Neural progenitor cell (in vitro differentiated cells): ENCODE measurements around the gene TPMT. TPM values are rescaled to one million over a fixed set of nuclear protein-coding genes. Genes with fewer than 3 reads are reported as not detected.
A peak's percentile ranks its signal among the peaks of the same experiment; 100 is the strongest.

Experiments used
- DNase-seq: peaks from one replicate; pipeline ENCODE4 v3.0.0-alpha.2; 2016; ENCODE audit warnings: low spot score
- H2AFZ ChIP-seq: fragments of 200-600 bp; sonication (generic); replicated peaks from 2 replicates; pipeline ENCODE4 v1.6.1; 2016; ENCODE audit warnings: antibody characterized with exemption
- H3F3A ChIP-seq: fragments of 200-600 bp; sonication (generic); 2 replicates; pipeline ENCODE4 v1.6.1; 2016; ENCODE audit warnings: antibody characterized with exemption, low read depth
- H3K27ac ChIP-seq: fragments of 200-600 bp; sonication (generic); 2 replicates; pipeline ENCODE4 v1.5.1; 2016; ENCODE audit warnings: mild to moderate bottlenecking
- H3K27me3 ChIP-seq: fragments of 200-600 bp; sonication (generic); 2 replicates; pipeline ENCODE4 v1.6.1; 2016; ENCODE audit warnings: mild to moderate bottlenecking, moderate library complexity
- H3K36me3 ChIP-seq: fragments of 200-600 bp; sonication (generic); 2 replicates; pipeline ENCODE4 v1.5.1; 2016
- H3K4me1 ChIP-seq: fragments of 200-600 bp; sonication (generic); 2 replicates; pipeline ENCODE4 v1.6.1; 2016; ENCODE audit warnings: mixed run types
- H3K4me2 ChIP-seq: fragments of 200-600 bp; sonication (generic); 2 replicates; pipeline ENCODE4 v1.6.1; 2016
- H3K4me3 ChIP-seq: fragments of 200-600 bp; sonication (generic); 2 replicates; pipeline ENCODE4 v1.5.1; 2016
- H3K79me2 ChIP-seq: fragments of 200-600 bp; sonication (generic); 2 replicates; pipeline ENCODE4 v1.6.1; 2016; ENCODE audit warnings: low read depth
- H3K9ac ChIP-seq: fragments of 200-600 bp; sonication (generic); 2 replicates; pipeline ENCODE4 v1.6.1; 2016
- H3K9me3 ChIP-seq: fragments of 200-600 bp; sonication (generic); 2 replicates; pipeline ENCODE4 v1.5.1; 2016; ENCODE audit warnings: low read depth
- H4K20me1 ChIP-seq: fragments of 200-600 bp; sonication (generic); 2 replicates; pipeline ENCODE4 v1.6.1; 2016; ENCODE audit warnings: low read depth
- H3K27ac Mint-ChIP-seq: 3 replicates; pipeline ENCODE4 v1.8.0; 2021; ENCODE audit warnings: mixed read lengths
- H3K27me3 Mint-ChIP-seq: 2 replicates; pipeline ENCODE4 v1.8.0; 2022; ENCODE audit warnings: low read depth, mild to moderate bottlenecking, inconsistent platforms, moderate library complexity, mixed read lengths; ENCODE audit not compliant: insufficient read depth
- H3K36me3 Mint-ChIP-seq: 3 replicates; pipeline ENCODE4 v1.8.0; 2021; ENCODE audit warnings: mixed read lengths
- H3K4me1 Mint-ChIP-seq: 3 replicates; pipeline ENCODE4 v1.8.0; 2021; ENCODE audit warnings: mixed read lengths
- H3K4me3 Mint-ChIP-seq: 3 replicates; pipeline ENCODE4 v1.8.0; 2021; ENCODE audit warnings: mild to moderate bottlenecking, moderate library complexity, mixed read lengths
- H3K9me3 Mint-ChIP-seq: 3 replicates; pipeline ENCODE4 v1.8.0; 2020; ENCODE audit warnings: mixed read lengths
- EZH2 ChIP-seq: fragments of 200-600 bp; sonication (generic); IDR thresholded peaks from 2 replicates; pipeline ENCODE4 v1.6.1; 2017; ENCODE audit warnings: antibody characterized with exemption, mild to moderate bottlenecking, moderate library complexity
- EZH2phosphoT487 ChIP-seq: fragments of 200-600 bp; sonication (generic); IDR thresholded peaks from 2 replicates; pipeline ENCODE4 v1.6.1; 2017; ENCODE audit warnings: antibody characterized with exemption
- total RNA-seq: library from RNA; depleted of rRNA; stranded (reverse); fragments of >200 nt; gene quantifications from 2 replicates; pipeline ENCODE4 v1.2.3, GENCODE V29; 2015; ENCODE audit warnings: low replicate concordance
- TF ChIP-seq, protein P1 (sequence below): fragments of 200-600 bp; sonication (generic); IDR thresholded peaks from 2 replicates; pipeline ENCODE4 v1.5.1; 2017; ENCODE audit warnings: antibody characterized with exemption, mild to moderate bottlenecking

Gene TPMT
- total RNA-seq, 1 donor from 2014 or later, result 22.1 TPM

DNA sequence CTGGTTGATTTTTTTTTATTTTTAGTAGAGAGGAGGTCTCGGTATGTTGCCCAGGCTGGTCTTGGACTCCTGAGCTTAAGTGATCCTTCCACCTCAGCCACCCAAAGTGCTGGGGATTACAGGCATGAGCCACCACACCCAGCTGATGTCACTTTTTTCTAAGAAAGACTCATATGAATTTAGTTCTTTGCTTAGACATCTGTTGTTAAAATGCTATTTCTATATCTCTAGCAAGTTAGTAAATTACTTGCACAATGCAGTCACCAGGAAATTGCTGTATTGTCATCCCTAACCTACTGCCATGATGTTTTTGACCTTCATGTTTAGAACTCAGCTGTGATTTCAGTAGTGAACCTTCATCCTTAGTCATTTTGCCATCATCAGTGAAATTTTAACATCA, 6.0 kb upstream of the TPMT start:
- Histone ChIP-seq H3K9ac (no peak overlapping the region), H3K79me2 (no peaks in the 10 kb centered on the region), H3K27ac (no peak overlapping the region), H3F3A (peaks cover 6% of the 10 kb centered on the region), H3K27me3 (no peaks in the 10 kb centered on the region), H3K4me3 (no peak overlapping the region), H3K4me1 (peaks cover 4% of the 10 kb centered on the region), H4K20me1 (no peaks in the 10 kb centered on the region), H3K36me3 (no peaks in the 10 kb centered on the region), H3K9me3 (no peaks in the 10 kb centered on the region), H3K4me2 (no peak overlapping the region), H2AFZ (no peak overlapping the region)
- peaks cover 16% of the 10 kb centered on the region for H3K36me3 Mint-ChIP-seq
- no peak overlapping the region for H3K27ac Mint-ChIP-seq
- TF ChIP-seq, protein P1, sequence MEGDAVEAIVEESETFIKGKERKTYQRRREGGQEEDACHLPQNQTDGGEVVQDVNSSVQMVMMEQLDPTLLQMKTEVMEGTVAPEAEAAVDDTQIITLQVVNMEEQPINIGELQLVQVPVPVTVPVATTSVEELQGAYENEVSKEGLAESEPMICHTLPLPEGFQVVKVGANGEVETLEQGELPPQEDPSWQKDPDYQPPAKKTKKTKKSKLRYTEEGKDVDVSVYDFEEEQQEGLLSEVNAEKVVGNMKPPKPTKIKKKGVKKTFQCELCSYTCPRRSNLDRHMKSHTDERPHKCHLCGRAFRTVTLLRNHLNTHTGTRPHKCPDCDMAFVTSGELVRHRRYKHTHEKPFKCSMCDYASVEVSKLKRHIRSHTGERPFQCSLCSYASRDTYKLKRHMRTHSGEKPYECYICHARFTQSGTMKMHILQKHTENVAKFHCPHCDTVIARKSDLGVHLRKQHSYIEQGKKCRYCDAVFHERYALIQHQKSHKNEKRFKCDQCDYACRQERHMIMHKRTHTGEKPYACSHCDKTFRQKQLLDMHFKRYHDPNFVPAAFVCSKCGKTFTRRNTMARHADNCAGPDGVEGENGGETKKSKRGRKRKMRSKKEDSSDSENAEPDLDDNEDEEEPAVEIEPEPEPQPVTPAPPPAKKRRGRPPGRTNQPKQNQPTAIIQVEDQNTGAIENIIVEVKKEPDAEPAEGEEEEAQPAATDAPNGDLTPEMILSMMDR, result no peak
- no peak for TF ChIP-seq EZH2phosphoT487
- no peak for TF ChIP-seq EZH2
- H3K4me1 Mint-ChIP-seq, result peaks cover 5% of the 10 kb centered on the region
- H3K4me3 Mint-ChIP-seq, result no peak overlapping the region
- H3K9me3 Mint-ChIP-seq, result no peaks in the 10 kb centered on the region
- DNase-seq, result no peak
- H3K27me3 Mint-ChIP-seq, result no peaks in the 10 kb centered on the region

- TF ChIP-seq, protein P1, result peak; percentile 41
- TF ChIP-seq EZH2phosphoT487, result no peak
- Mint-ChIP-seq H3K27me3 (no peaks in the 10 kb centered on the region), H3K4me1 (peaks cover 15% of the 10 kb centered on the region), H3K27ac (no peak overlapping the region), H3K4me3 (peak overlapping the region; percentile 88), H3K36me3 (peaks cover 5% of the 10 kb centered on the region), H3K9me3 (no peaks in the 10 kb centered on the region)
- H3K4me2 ChIP-seq, result peak overlapping the region; percentile 87
- peaks cover 26% of the 10 kb centered on the region for H3F3A ChIP-seq
- H3K9me3 ChIP-seq, result no peaks in the 10 kb centered on the region
- peaks cover 17% of the 10 kb centered on the region for H3K79me2 ChIP-seq
- DNase-seq, result peak; percentile 78
- H2AFZ ChIP-seq, result peak overlapping the region; percentile 99
- peak overlapping the region; percentile 96 for H3K4me3 ChIP-seq
- peaks cover 19% of the 10 kb centered on the region for H3K4me1 ChIP-seq
- H3K27me3 ChIP-seq, result no peaks in the 10 kb centered on the region
- no peak overlapping the region for H3K27ac ChIP-seq
- no peaks in the 10 kb centered on the region for H3K36me3 ChIP-seq
- no peak overlapping the region for H3K9ac ChIP-seq
- no peaks in the 10 kb centered on the region for H4K20me1 ChIP-seq
Observed at GRCh38 chr6:18155864-18156421, 1.1 kb upstream of the TPMT start.

DNA sequence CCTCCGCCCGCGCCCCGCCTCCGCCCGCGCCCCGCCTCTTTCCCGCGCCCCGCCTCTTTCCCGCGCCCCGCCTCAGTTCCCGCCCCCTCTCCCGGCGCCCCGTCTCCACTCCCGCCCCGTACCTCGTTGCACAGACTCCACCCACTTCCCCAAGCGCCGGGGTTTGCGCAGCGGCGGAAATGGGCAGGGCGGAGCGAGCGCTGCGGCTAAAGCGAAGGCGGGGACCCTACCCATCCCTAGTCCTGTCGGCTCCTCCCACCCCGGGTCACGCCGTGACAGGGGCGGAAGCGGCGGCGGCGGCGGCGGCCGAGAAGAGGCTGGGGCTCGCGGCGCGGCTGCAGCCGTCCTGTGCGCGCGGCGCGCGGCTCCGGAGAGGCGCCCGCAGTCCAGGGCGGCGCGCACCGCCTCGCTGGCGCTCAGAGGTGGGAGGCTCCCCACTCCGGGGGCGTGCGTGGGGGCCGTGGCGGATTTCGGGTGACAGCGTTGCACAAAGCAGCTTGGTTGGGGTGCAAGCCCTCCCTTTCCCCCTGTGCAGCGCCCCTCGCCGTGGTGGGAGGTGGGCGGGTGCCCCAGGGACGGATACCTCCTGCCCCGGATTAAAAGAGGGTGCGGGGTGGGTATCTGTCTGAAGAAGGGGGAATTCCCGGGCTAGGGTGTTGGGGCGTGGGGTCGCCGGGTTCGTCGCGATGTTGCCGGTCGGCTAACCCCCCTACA, 430 bp upstream of the TPMT start, which contains the start of gene KDM1B:
Gene KDM1B (plus strand): TSS at position 273 of the 714 bp plus-strand sequence. CDS start 4,474 bp downstream, outside the sequence.
- Mint-ChIP-seq H3K27ac (peak within 1 kb of the TSS; percentile 81), H3K36me3 (peaks cover 5% of the 10 kb centered on the region), H3K4me1 (peaks cover 15% of the 10 kb centered on the region), H3K4me3 (peak within 1 kb of the TSS; percentile 97), H3K27me3 (no peaks in the 10 kb centered on the region), H3K9me3 (no peaks in the 10 kb centered on the region)
- H3K79me2 ChIP-seq, result peaks cover 17% of the 10 kb centered on the region
- H3K4me1 ChIP-seq, result peaks cover 19% of the 10 kb centered on the region
- peak within 1 kb of the TSS; percentile 99 for H2AFZ ChIP-seq
- peak within 1 kb of the TSS; percentile 98 for H3K4me3 ChIP-seq
- H3K27ac ChIP-seq, result peak within 1 kb of the TSS; percentile 78
- H3K36me3 ChIP-seq, result no peaks in the 10 kb centered on the region
- no peaks in the 10 kb centered on the region for H4K20me1 ChIP-seq
- TF ChIP-seq EZH2 (no peak), EZH2phosphoT487 (no peak)
- TF ChIP-seq, protein P1, result no peak
- DNase-seq, result peak; percentile 99
- H3K27me3 ChIP-seq, result no peaks in the 10 kb centered on the region
- peak within 1 kb of the TSS; percentile 64 for H3K9ac ChIP-seq
- peaks cover 26% of the 10 kb centered on the region for H3F3A ChIP-seq
- H3K9me3 ChIP-seq, result no peaks in the 10 kb centered on the region
- H3K4me2 ChIP-seq, result peak within 1 kb of the TSS; percentile 97
